ENCODE results near the gene PKNOX2. TPM values are rescaled to one million over a fixed set of nuclear protein-coding genes. Genes with fewer than 3 reads are reported as not detected.

PKNOX2 gene
- total and polyA plus RNA-seq, 9 donors = 11.5 to 27.8 (median 24.5) TPM

DNA sequence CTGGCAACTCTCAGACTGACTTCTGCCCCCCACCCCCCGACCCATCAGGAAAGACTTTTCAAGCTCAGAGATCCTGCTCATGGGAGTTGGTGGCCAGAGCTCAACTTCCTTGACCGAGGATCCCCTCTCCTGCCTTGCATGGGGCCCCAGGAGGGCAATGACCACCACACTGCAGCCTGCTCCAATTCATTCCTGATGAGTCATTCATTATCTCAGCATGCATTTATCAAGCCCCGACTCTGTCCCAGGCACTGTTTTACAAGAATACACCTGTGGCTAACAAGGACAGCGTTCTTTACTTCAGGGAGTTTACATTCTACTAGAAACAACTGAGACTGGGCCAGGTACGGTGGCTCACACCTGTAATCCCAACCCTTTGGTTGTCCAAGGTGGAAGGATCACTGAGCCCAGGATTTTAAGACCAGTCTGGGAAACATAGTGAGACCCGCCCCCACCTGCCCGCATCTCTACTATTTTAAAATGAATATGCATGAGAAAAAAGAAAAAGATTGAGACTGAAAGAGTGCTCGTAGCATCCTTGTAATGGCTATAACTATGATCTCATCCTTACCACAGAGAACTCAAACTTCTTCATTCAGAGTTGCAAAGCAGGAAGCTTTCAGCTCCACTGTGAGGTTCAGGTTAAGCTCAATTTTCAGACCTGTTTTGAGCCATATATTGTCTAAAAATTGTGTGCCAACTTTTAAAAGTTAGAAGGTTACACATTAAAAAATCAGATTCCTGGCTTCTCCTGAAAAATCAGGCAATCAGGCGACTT lies 271.1 kb downstream of the PKNOX2 start:
- H3K4me3 ChIP-seq (ENCODE audit: low read length) = no peak overlapping the region
- DNase-seq = no peak
- H3K36me3 ChIP-seq (ENCODE audit: control insufficient read depth, insufficient read depth, low read length) = peaks cover 18% of the 10 kb centered on the region
- no peak overlapping the region for H3K27ac ChIP-seq (ENCODE audit: low read length)
- peaks cover 5% of the 10 kb centered on the region for H3K4me1 ChIP-seq (ENCODE audit: control insufficient read depth, insufficient read depth, low read length)
- WGBS (ENCODE audit: insufficient coverage) = 75% methylated on average over 5 of the region's 9 CpGs
- H3K9me3 ChIP-seq (replicated peaks; ENCODE audit: control insufficient read depth, low read depth, low read length) = no peaks in the 10 kb centered on the region
- H3K27me3 ChIP-seq (ENCODE audit: control insufficient read depth, insufficient read depth, low read length) = peaks cover 2% of the 10 kb centered on the region

- WGBS (ENCODE audit: insufficient coverage) = 40% methylated on average over 2 of the region's 11 CpGs
- Histone ChIP-seq H3K27ac (ENCODE audit: low read length) (no peak overlapping the region), H3K36me3 (ENCODE audit: control insufficient read depth, insufficient read depth, low read length) (no peaks in the 10 kb centered on the region), H3K27me3 (ENCODE audit: control insufficient read depth, insufficient read depth, low read length) (peaks cover 19% of the 10 kb centered on the region), H3K9me3 (replicated peaks; ENCODE audit: control insufficient read depth, low read depth, low read length) (no peaks in the 10 kb centered on the region), H3K4me3 (ENCODE audit: low read length) (no peak overlapping the region), H3K4me1 (ENCODE audit: control insufficient read depth, insufficient read depth, low read length) (peaks cover 9% of the 10 kb centered on the region)
- no peak for DNase-seq
Observed at GRCh38 chr11:125441648-125442410, 277.3 kb downstream of the PKNOX2 start.

DNA sequence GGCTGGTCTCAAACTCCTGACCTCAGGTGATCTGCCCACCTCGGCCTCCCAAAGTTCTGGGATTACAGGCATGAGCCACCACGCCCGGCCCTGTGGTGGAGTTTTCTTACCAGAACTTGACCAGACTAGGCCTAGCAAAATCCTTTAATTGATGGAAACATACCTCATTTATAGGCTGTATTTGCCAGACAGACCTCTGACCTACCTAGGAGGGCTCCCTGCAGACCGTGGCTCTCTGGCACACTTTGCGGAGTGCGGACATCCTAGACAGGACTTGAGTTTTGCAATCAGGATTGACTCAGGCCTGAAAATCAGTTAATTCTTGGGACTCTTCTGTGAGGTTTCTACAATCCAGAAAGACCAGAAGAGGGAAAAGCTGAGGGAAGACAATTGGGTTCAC lies 278.4 kb downstream of the PKNOX2 start:
- no peak for DNase-seq
- no peak overlapping the region for H3K27ac ChIP-seq (ENCODE audit: low read length)
- WGBS (ENCODE audit: insufficient coverage) = 87% methylated on average over 3 of the region's 6 CpGs
- peaks cover 19% of the 10 kb centered on the region for H3K27me3 ChIP-seq (ENCODE audit: control insufficient read depth, insufficient read depth, low read length)
- H3K4me1 ChIP-seq (ENCODE audit: control insufficient read depth, insufficient read depth, low read length) = peaks cover 9% of the 10 kb centered on the region
- no peaks in the 10 kb centered on the region for H3K36me3 ChIP-seq (ENCODE audit: control insufficient read depth, insufficient read depth, low read length)
- H3K4me3 ChIP-seq (ENCODE audit: low read length) = no peak overlapping the region
- no peaks in the 10 kb centered on the region for H3K9me3 ChIP-seq (replicated peaks; ENCODE audit: control insufficient read depth, low read depth, low read length)

DNA sequence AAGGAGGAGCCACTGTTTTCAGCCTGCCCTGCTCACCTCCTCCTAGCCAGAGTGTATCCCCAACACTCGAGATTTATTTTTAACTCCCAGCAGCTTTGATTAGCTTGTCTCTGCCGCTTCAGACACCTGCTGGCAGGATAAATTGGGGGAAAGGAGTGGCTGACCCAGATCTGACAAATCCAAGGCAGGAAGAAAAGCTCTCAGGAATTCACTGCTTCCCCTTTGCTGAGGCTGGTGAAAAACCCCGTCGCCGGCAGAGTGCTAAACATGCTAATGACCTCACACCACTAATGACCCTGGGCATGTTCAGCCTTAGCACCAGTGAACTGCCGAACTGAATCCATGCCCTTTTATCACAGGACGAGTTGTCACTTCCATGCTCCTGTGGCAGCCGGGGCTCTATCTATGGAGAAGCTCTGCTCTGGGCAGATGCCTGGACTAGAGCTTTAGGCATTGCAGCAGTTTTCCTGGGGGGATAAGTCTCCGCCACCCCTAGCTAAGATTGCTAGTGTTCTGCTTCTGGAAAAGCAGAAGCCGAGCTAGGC lies 279.3 kb downstream of the PKNOX2 start:
- WGBS (ENCODE audit: insufficient coverage) = 33% methylated on average over 5 of the region's 10 CpGs
- no peak overlapping the region for H3K27ac ChIP-seq (ENCODE audit: low read length)
- no peaks in the 10 kb centered on the region for H3K36me3 ChIP-seq (ENCODE audit: control insufficient read depth, insufficient read depth, low read length)
- H3K9me3 ChIP-seq (replicated peaks; ENCODE audit: control insufficient read depth, low read depth, low read length) = no peaks in the 10 kb centered on the region
- H3K4me3 ChIP-seq (ENCODE audit: low read length) = no peak overlapping the region
- DNase-seq = no peak
- peaks cover 19% of the 10 kb centered on the region for H3K27me3 ChIP-seq (ENCODE audit: control insufficient read depth, insufficient read depth, low read length)
- H3K4me1 ChIP-seq (ENCODE audit: control insufficient read depth, insufficient read depth, low read length) = peaks cover 9% of the 10 kb centered on the region

DNA sequence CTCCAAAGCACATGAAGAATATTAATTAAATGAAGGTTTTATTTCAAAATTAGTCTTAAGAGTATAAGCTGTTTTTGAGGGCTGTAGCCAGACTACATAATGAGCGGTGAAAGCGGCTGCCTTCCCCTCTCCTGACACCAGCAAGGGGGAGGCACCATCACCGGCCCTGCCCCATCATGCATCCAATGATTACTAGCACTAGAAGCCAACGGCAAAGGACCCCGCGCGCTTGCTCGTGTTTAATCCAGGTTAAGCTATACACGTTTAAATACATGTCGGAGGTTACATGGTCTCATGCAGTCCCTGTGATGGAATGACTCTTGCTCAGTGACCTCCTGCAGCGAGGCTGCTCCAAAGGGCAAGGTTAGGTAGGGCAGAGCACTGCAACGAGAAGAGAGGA lies 281.2 kb downstream of the PKNOX2 start:
- H3K9me3 ChIP-seq (replicated peaks; ENCODE audit: control insufficient read depth, low read depth, low read length) = no peaks in the 10 kb centered on the region
- no peak overlapping the region for H3K4me3 ChIP-seq (ENCODE audit: low read length)
- 80% methylated on average over 9 of the region's 12 CpGs for WGBS (ENCODE audit: insufficient coverage)
- peaks cover 9% of the 10 kb centered on the region for H3K4me1 ChIP-seq (ENCODE audit: control insufficient read depth, insufficient read depth, low read length)
- no peaks in the 10 kb centered on the region for H3K36me3 ChIP-seq (ENCODE audit: control insufficient read depth, insufficient read depth, low read length)
- H3K27me3 ChIP-seq (ENCODE audit: control insufficient read depth, insufficient read depth, low read length) = peaks cover 17% of the 10 kb centered on the region
- no peak overlapping the region for H3K27ac ChIP-seq (ENCODE audit: low read length)
- no peak for DNase-seq

DNA sequence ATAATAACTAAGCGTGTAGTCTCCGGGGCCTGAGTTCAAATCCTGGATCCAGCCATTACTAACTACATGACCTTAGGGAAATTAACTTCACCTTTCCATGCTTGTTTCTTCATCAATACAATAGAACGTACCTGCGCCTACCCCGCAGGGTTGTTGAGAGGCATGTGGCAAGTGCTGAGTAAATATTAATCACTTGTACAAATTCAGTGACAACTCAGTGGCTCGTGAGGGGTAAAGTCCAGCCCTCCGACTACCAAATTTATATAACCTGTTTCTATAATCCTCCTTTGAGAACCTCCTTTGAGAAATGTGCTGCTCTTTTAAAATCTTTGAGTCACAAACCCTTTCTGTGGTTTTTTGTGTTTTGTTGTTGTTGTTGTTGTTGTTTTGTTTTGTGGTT lies 281.7 kb downstream of the PKNOX2 start:
- Histone ChIP-seq H3K27ac (ENCODE audit: low read length) (no peak overlapping the region), H3K4me1 (ENCODE audit: control insufficient read depth, insufficient read depth, low read length) (peaks cover 9% of the 10 kb centered on the region), H3K9me3 (replicated peaks; ENCODE audit: control insufficient read depth, low read depth, low read length) (no peaks in the 10 kb centered on the region), H3K36me3 (ENCODE audit: control insufficient read depth, insufficient read depth, low read length) (no peaks in the 10 kb centered on the region), H3K27me3 (ENCODE audit: control insufficient read depth, insufficient read depth, low read length) (peaks cover 11% of the 10 kb centered on the region), H3K4me3 (ENCODE audit: low read length) (no peak overlapping the region)
- DNase-seq = no peak
- no CpG with 5 or more reads among the region's 7 CpGs for WGBS (ENCODE audit: insufficient coverage)

DNA sequence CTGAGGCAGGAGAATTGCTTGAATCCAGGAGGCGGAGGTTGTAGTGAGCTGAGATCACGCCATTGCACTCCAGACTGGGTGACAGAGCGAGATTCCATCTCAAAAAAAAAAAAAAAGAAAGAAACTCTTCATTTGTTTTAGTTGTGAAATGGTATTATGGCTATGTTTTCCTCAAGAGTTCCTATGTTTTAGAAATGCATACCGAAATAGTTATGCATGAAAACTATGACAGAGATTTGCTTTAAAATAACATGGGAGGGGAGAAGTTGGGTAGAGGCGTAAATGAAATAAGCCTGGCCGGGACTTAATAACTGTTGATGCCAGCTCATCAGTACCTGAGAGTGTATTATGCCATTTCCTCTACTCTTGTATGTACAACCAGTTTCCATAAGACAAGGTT lies 283.2 kb downstream of the PKNOX2 start:
- H3K9me3 ChIP-seq (replicated peaks; ENCODE audit: control insufficient read depth, low read depth, low read length) = no peaks in the 10 kb centered on the region
- WGBS (ENCODE audit: insufficient coverage) = 87% methylated on average over 4 of the region's 6 CpGs

GRCh38 chr11:125448136-125448535 lies 283.6 kb downstream of the PKNOX2 start:
- WGBS (ENCODE audit: insufficient coverage) = 73% methylated on average over 2 of the region's 3 CpGs
- H3K36me3 ChIP-seq (ENCODE audit: control insufficient read depth, insufficient read depth, low read length) = no peaks in the 10 kb centered on the region
- H3K4me1 ChIP-seq (ENCODE audit: control insufficient read depth, insufficient read depth, low read length) = peaks cover 9% of the 10 kb centered on the region

More for the DNA sequence above, 283.2 kb downstream of the PKNOX2 start:
- Histone ChIP-seq H3K27me3 (ENCODE audit: control insufficient read depth, insufficient read depth, low read length) (peaks cover 2% of the 10 kb centered on the region), H3K4me1 (ENCODE audit: control insufficient read depth, insufficient read depth, low read length) (peaks cover 9% of the 10 kb centered on the region), H3K4me3 (ENCODE audit: low read length) (no peak overlapping the region), H3K27ac (ENCODE audit: low read length) (no peak overlapping the region), H3K36me3 (ENCODE audit: control insufficient read depth, insufficient read depth, low read length) (no peaks in the 10 kb centered on the region)
- DNase-seq = no peak

GRCh38 chr11:125449565-125449964 lies 285.0 kb downstream of the PKNOX2 start:
- DNase-seq = no peak
- no peaks in the 10 kb centered on the region for H3K36me3 ChIP-seq (ENCODE audit: control insufficient read depth, insufficient read depth, low read length)
- no peaks in the 10 kb centered on the region for H3K9me3 ChIP-seq (replicated peaks; ENCODE audit: control insufficient read depth, low read depth, low read length)
- 70% methylated on average over 2 of the region's 2 CpGs for WGBS (ENCODE audit: insufficient coverage)
- H3K4me1 ChIP-seq (ENCODE audit: control insufficient read depth, insufficient read depth, low read length) = no peaks in the 10 kb centered on the region
- peaks cover 2% of the 10 kb centered on the region for H3K27me3 ChIP-seq (ENCODE audit: control insufficient read depth, insufficient read depth, low read length)
- H3K27ac ChIP-seq (ENCODE audit: low read length) = no peak overlapping the region
- H3K4me3 ChIP-seq (ENCODE audit: low read length) = no peak overlapping the region

More at GRCh38 chr11:125448136-125448535, 283.6 kb downstream of the PKNOX2 start:
- Histone ChIP-seq H3K27me3 (ENCODE audit: control insufficient read depth, insufficient read depth, low read length) (peaks cover 2% of the 10 kb centered on the region), H3K27ac (ENCODE audit: low read length) (no peak overlapping the region), H3K4me3 (ENCODE audit: low read length) (no peak overlapping the region), H3K9me3 (replicated peaks; ENCODE audit: control insufficient read depth, low read depth, low read length) (no peaks in the 10 kb centered on the region)
- no peak for DNase-seq

DNA sequence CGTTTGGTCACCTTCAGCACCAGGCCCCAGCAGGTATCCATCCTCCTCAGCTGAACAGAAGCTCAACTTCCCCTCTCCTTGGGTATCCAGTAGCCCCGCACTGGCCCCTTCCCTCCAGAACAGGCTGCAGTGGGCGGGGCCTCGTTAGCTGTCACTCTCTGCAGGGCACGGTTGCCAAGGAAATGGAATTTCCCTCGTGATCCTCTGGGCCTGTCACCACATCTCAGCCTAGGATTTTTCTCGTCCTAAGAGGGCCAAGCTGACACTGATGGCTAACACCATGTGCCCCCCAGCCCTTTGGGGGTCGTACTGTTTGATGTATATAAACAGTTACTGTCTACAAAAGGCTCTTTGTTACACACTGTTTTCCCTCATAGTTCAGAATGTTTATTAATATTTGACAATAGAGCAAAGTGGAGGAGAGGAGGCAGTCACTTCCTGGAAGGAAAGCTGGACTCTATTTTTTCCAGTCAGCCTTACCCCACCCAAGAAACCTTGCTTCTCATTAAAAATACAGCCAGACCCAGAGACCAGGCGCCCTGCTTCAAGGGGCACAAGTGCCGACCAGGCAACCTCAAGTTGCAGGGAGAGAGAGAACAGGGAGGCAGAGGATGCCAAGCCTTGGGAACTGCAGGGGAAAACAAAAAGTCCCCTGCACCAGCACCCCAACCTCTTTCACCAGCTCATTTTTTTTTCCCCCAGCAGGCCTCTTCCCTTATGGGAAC lies 287.0 kb downstream of the PKNOX2 start:
- Histone ChIP-seq H3K27ac (ENCODE audit: low read length) (no peak overlapping the region), H3K9me3 (replicated peaks; ENCODE audit: control insufficient read depth, low read depth, low read length) (no peaks in the 10 kb centered on the region), H3K27me3 (ENCODE audit: control insufficient read depth, insufficient read depth, low read length) (no peaks in the 10 kb centered on the region), H3K4me1 (ENCODE audit: control insufficient read depth, insufficient read depth, low read length) (no peaks in the 10 kb centered on the region), H3K4me3 (ENCODE audit: low read length) (no peak overlapping the region), H3K36me3 (ENCODE audit: control insufficient read depth, insufficient read depth, low read length) (no peaks in the 10 kb centered on the region)
- 35% methylated on average over 6 of the region's 10 CpGs for WGBS (ENCODE audit: insufficient coverage)
- DNase-seq = peak; percentile 43
